Glomerular visceral epithelial cell (primary cell): Measurements from ENCODE around the gene BTBD9.

Experiments
- DNase-seq: peaks from one replicate; pipeline ENCODE4 v3.0.0-alpha.2; 2016; ENCODE audit errors: extremely low spot score

The BTBD9 gene

GRCh38 chr6:38162493-38163185 lies 477.1 kb downstream of the BTBD9 start:
- no peak for DNase-seq

GRCh38 chr6:38161754-38162492 lies 477.8 kb downstream of the BTBD9 start:
- DNase-seq: no peak

- no peak for DNase-seq
These were observed 478.4 kb downstream of the BTBD9 start for GRCh38 chr6:38161331-38161730.

GRCh38 chr6:38160831-38161230 lies 478.9 kb downstream of the BTBD9 start:
- no peak for DNase-seq

- DNase-seq: no peak
These were observed 480.1 kb downstream of the BTBD9 start for GRCh38 chr6:38159596-38159995.

GRCh38 chr6:38158762-38159350 lies 480.9 kb downstream of the BTBD9 start:
- DNase-seq: no peak

- DNase-seq: no peak
These were observed 481.8 kb downstream of the BTBD9 start for GRCh38 chr6:38157905-38158304.

GRCh38 chr6:38156818-38157565 lies 482.7 kb downstream of the BTBD9 start:
- no peak for DNase-seq

- no peak for DNase-seq
These were observed 484.0 kb downstream of the BTBD9 start for GRCh38 chr6:38155621-38156204.

- DNase-seq: no peak
These were observed 484.6 kb downstream of the BTBD9 start for GRCh38 chr6:38155144-38155543.

GRCh38 chr6:38154731-38155130 lies 485.0 kb downstream of the BTBD9 start:
- no peak for DNase-seq

GRCh38 chr6:38153798-38154345 lies 485.9 kb downstream of the BTBD9 start:
- no peak for DNase-seq

GRCh38 chr6:38153076-38153797 lies 486.5 kb downstream of the BTBD9 start:
- DNase-seq: no peak

GRCh38 chr6:38152620-38153019 lies 487.1 kb downstream of the BTBD9 start:
- DNase-seq: no peak

- no peak for DNase-seq
These were observed 487.9 kb downstream of the BTBD9 start for GRCh38 chr6:38151580-38152500.

- no peak for DNase-seq
These were observed 488.9 kb downstream of the BTBD9 start for GRCh38 chr6:38150681-38151296.

- no peak for DNase-seq
These were observed 489.7 kb downstream of the BTBD9 start for GRCh38 chr6:38150021-38150420.

- no peak for DNase-seq
These were observed 490.2 kb downstream of the BTBD9 start for GRCh38 chr6:38149531-38149930.

- DNase-seq: no peak
These were observed 491.1 kb downstream of the BTBD9 start for GRCh38 chr6:38148606-38149005.

GRCh38 chr6:38146734-38147027 lies 493.0 kb downstream of the BTBD9 start:
- DNase-seq: no peak
